ENCODE results near the gene EN2.
"Not testable (repeated sequence)": the region's sequence is repeated elsewhere in the genome, so short reads cannot be mapped to it uniquely, and the experiment has no call there.

Gene EN2

GRCh38 chr7:155425887-155426286, 32.0 kb upstream of the EN2 start:
- no peak for DNase-seq (ENCODE audit: low read depth in 2 of 2)

GRCh38 chr7:155426543-155427410, 31.2 kb upstream of the EN2 start:
- no peak for DNase-seq (ENCODE audit: low read depth in 2 of 2)

- no peak for DNase-seq (ENCODE audit: low read depth in 2 of 2)
These were observed 30.4 kb upstream of the EN2 start for GRCh38 chr7:155427411-155428038.

GRCh38 chr7:155428171-155428834, 29.6 kb upstream of the EN2 start:
- no peak for DNase-seq (ENCODE audit: low read depth in 2 of 2)

- no peak for DNase-seq (ENCODE audit: low read depth in 2 of 2)
These were observed 28.3 kb upstream of the EN2 start for GRCh38 chr7:155429651-155430050.

GRCh38 chr7:155430606-155431005, 27.3 kb upstream of the EN2 start:
- DNase-seq (ENCODE audit: low read depth in 2 of 2): no peak

GRCh38 chr7:155431231-155431630, 26.7 kb upstream of the EN2 start:
- no peak for DNase-seq (ENCODE audit: low read depth in 2 of 2)

GRCh38 chr7:155431711-155432110, 26.2 kb upstream of the EN2 start:
- DNase-seq (ENCODE audit: low read depth in 2 of 2): no peak

GRCh38 chr7:155435110-155435509, 22.8 kb upstream of the EN2 start:
- DNase-seq (ENCODE audit: low read depth in 2 of 2): no peak

GRCh38 chr7:155437836-155438235, 20.1 kb upstream of the EN2 start:
- DNase-seq (ENCODE audit: low read depth in 2 of 2): no peak

- no peak for DNase-seq (ENCODE audit: low read depth in 2 of 2)
These were observed 19.2 kb upstream of the EN2 start for GRCh38 chr7:155438777-155439176.

- DNase-seq (ENCODE audit: low read depth in 2 of 2): no peak
These were observed 18.5 kb upstream of the EN2 start for GRCh38 chr7:155439311-155440017.

GRCh38 chr7:155440018-155440410, 17.9 kb upstream of the EN2 start:
- no peak for DNase-seq (ENCODE audit: low read depth in 2 of 2)

- DNase-seq (ENCODE audit: low read depth in 2 of 2): no peak
These were observed 16.1 kb upstream of the EN2 start for GRCh38 chr7:155441856-155442255.

GRCh38 chr7:155444746-155445145, 13.2 kb upstream of the EN2 start:
- no peak for DNase-seq (ENCODE audit: low read depth in 2 of 2)

GRCh38 chr7:155445606-155446005, 12.3 kb upstream of the EN2 start:
- not testable (repeated sequence) for DNase-seq (ENCODE audit: low read depth in 2 of 2)

- DNase-seq (ENCODE audit: low read depth in 2 of 2): no peak
These were observed 10.3 kb upstream of the EN2 start for GRCh38 chr7:155447603-155448002.

- no peak for DNase-seq (ENCODE audit: low read depth in 2 of 2)
These were observed 9.3 kb upstream of the EN2 start for GRCh38 chr7:155448632-155449007.

GRCh38 chr7:155449008-155449868, 8.7 kb upstream of the EN2 start:
- DNase-seq (ENCODE audit: low read depth in 2 of 2): no peak

GRCh38 chr7:155449869-155450557, 7.9 kb upstream of the EN2 start:
- DNase-seq (ENCODE audit: low read depth in 2 of 2): no peak

- DNase-seq (ENCODE audit: low read depth in 2 of 2): no peak
These were observed 7.4 kb upstream of the EN2 start for GRCh38 chr7:155450558-155450969.
